Ishikawa (cell line): Measurements from ENCODE around the gene LST1.

ENCODE experiments used
- CEBPB ChIP-seq: IDR thresholded peaks from 2 replicates; pipeline ENCODE4 v1.6.1; 2012
- CREB1 ChIP-seq: IDR thresholded peaks from 2 replicates; pipeline ENCODE4 v1.6.1; 2012; ENCODE audit warnings: low read depth
- EGR1 ChIP-seq: IDR thresholded peaks from 2 replicates; pipeline ENCODE4 v1.6.1; 2012
- EP300 ChIP-seq: IDR thresholded peaks from 2 replicates; pipeline ENCODE4 v1.6.1; 2012; ENCODE audit warnings: borderline replicate concordance
- FOXM1 ChIP-seq: IDR thresholded peaks from 2 replicates; pipeline ENCODE4 v1.6.1; 2012; ENCODE audit warnings: low read depth, borderline replicate concordance
- NFIC ChIP-seq: IDR thresholded peaks from 2 replicates; pipeline ENCODE4 v1.6.1; 2012
- RAD21 ChIP-seq: IDR thresholded peaks from 2 replicates; pipeline ENCODE4 v1.6.1; 2012; ENCODE audit warnings: low read depth
- TAF1 ChIP-seq: IDR thresholded peaks from 2 replicates; pipeline ENCODE4 v1.6.1; 2012; ENCODE audit warnings: low read depth, mild to moderate bottlenecking
- TCF12 ChIP-seq: IDR thresholded peaks from 2 replicates; pipeline ENCODE4 v1.6.1; 2012; ENCODE audit warnings: low read depth
- TEAD4 ChIP-seq: IDR thresholded peaks from 2 replicates; pipeline ENCODE4 v1.6.1; 2012
- YY1 ChIP-seq: IDR thresholded peaks from 2 replicates; pipeline ENCODE4 v1.6.1; 2012; ENCODE audit warnings: low read depth
- ZBTB7A ChIP-seq: IDR thresholded peaks from 2 replicates; pipeline ENCODE4 v1.6.1; 2012; ENCODE audit warnings: low read depth
- TF ChIP-seq, protein P1 (sequence below): IDR thresholded peaks from 2 replicates; pipeline ENCODE4 v1.6.1; 2012; ENCODE audit warnings: low read depth, mild to moderate bottlenecking
- TF ChIP-seq, protein P2 (sequence below): IDR thresholded peaks from 2 replicates; pipeline ENCODE4 v1.6.1; 2012
- TF ChIP-seq, protein P3 (sequence below): IDR thresholded peaks from 2 replicates; pipeline ENCODE4 v1.6.1; 2012

LST1 gene

DNA sequence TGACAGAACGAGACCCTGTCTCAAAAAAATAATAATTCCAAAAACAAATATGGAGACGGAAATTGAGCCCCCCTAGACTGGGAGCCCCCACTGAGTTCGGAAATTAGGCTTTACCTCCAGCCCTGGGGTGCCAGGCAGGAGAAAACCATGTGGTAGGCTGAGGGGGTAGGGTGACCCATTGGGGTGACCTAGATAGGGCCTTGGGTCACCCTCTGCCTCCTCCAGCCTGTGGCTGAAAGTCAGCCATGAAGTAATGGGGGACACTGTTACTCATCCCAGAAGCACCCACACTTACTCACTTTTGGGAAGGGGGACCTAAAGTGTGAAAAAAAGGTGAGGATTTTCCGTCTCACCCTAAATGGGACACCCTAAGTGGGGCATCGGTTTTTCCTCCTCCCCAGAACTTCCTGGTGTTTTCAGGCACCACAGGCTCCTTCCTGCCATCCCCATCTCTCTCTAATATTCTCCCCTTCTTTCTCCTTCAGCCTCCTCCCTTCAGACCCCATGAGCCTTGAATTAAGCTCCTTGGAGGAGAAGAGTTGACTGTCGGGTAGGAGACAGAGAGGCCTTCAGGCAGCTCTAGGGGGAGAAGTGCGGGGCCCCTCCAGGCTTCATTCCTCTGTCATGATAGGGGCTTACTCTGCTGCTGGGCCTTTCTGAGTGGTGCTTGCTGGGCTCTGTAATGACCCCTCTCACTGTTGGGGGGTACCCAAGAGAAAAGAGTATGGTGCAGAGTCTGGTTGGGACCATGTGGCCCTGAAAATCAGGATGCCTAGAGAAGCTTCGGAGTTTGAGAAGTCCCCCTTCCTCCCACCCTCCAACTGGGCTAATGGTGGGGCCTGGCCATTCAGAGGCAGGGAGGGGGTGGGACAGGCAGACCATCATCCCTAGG, 6.3 kb upstream of the LST1 start:
- TF ChIP-seq RAD21, result no peak
- TF ChIP-seq, protein P1, sequence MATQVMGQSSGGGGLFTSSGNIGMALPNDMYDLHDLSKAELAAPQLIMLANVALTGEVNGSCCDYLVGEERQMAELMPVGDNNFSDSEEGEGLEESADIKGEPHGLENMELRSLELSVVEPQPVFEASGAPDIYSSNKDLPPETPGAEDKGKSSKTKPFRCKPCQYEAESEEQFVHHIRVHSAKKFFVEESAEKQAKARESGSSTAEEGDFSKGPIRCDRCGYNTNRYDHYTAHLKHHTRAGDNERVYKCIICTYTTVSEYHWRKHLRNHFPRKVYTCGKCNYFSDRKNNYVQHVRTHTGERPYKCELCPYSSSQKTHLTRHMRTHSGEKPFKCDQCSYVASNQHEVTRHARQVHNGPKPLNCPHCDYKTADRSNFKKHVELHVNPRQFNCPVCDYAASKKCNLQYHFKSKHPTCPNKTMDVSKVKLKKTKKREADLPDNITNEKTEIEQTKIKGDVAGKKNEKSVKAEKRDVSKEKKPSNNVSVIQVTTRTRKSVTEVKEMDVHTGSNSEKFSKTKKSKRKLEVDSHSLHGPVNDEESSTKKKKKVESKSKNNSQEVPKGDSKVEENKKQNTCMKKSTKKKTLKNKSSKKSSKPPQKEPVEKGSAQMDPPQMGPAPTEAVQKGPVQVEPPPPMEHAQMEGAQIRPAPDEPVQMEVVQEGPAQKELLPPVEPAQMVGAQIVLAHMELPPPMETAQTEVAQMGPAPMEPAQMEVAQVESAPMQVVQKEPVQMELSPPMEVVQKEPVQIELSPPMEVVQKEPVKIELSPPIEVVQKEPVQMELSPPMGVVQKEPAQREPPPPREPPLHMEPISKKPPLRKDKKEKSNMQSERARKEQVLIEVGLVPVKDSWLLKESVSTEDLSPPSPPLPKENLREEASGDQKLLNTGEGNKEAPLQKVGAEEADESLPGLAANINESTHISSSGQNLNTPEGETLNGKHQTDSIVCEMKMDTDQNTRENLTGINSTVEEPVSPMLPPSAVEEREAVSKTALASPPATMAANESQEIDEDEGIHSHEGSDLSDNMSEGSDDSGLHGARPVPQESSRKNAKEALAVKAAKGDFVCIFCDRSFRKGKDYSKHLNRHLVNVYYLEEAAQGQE, result no peak
- TF ChIP-seq EGR1, result no peak
- no peak for TF ChIP-seq NFIC
- TF ChIP-seq, protein P2, sequence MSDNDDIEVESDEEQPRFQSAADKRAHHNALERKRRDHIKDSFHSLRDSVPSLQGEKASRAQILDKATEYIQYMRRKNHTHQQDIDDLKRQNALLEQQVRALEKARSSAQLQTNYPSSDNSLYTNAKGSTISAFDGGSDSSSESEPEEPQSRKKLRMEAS, result no peak
- no peak for TF ChIP-seq EP300
- no peak for TF ChIP-seq ZBTB7A
- TF ChIP-seq FOXM1, result no peak
- TF ChIP-seq TAF1, result no peak
- TF ChIP-seq YY1, result no peak
- no peak for TF ChIP-seq CEBPB
- TF ChIP-seq TEAD4, result no peak
- TF ChIP-seq, protein P3, sequence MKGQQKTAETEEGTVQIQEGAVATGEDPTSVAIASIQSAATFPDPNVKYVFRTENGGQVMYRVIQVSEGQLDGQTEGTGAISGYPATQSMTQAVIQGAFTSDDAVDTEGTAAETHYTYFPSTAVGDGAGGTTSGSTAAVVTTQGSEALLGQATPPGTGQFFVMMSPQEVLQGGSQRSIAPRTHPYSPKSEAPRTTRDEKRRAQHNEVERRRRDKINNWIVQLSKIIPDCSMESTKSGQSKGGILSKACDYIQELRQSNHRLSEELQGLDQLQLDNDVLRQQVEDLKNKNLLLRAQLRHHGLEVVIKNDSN, result no peak
- no peak for TF ChIP-seq TCF12
- no peak for TF ChIP-seq CREB1

DNA sequence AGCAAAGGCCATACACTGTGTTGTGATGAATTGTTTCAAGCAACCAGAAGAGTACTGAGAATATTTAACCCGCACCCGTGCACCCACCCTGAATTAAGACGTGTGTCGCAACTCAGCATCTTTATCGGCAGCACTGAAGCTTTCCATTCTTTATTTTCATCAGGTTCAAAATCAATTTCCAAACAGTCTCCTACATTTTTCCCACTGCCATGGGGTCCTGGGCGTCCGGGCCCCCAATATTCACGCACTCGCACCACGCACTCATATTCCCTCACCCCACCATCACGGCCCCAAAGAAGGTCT, 5.7 kb upstream of the LST1 start:
- TF ChIP-seq TEAD4 (no peak), TAF1 (no peak), TCF12 (no peak), RAD21 (no peak), FOXM1 (no peak), NFIC (no peak)
- TF ChIP-seq, protein P3, result no peak
- TF ChIP-seq, protein P1, result no peak
- TF ChIP-seq, protein P2, result no peak

DNA sequence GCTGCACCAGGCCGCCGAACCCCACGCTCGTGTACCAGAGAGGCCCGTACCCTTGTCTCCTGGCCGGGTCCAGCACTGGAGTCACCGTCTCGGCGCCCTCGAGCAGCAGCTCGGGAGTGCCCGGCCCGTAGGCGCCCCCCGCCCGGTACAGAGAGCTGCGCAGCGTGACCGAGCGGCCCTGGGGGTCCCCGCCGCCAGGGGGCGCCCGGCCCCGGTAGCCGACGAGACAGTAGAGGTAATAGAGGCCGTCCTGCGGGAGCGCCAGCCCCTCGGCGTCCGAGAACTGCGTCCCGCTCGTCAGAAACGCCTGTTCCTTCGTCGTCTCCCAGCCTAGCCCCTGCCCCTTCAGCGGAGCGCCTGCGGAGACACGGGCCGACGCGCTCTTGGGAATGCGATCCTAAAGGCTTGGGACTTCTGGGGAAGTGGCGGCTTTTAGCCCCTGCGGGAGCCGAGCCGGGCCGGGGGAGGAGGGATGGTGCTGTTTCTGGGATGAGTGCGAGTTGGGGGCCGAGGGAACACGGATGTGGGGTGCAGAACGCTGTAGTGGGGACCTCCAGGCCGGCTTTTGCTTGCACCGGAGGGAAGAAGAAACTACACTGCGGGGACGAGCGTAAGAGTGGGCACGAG, 5.2 kb upstream of the LST1 start:
- TF ChIP-seq, protein P1, result no peak
- TF ChIP-seq EGR1, result no peak
- TF ChIP-seq, protein P2, result peak; percentile 32; the same call in 1 of the 2 replicates
- TF ChIP-seq ZBTB7A, result peak; percentile 72; the same call in 1 of the 2 replicates
- no peak for TF ChIP-seq YY1
- TF ChIP-seq CEBPB, result no peak
- no peak for TF ChIP-seq FOXM1
- no peak for TF ChIP-seq CREB1
- TF ChIP-seq, protein P3, result no peak
- TF ChIP-seq TCF12, result no peak
- no peak; the same call in 1 of the 2 replicates for TF ChIP-seq TAF1
- no peak for TF ChIP-seq TEAD4
- peak; percentile 53; the same call in 1 of the 2 replicates for TF ChIP-seq RAD21
- no peak for TF ChIP-seq EP300
- no peak for TF ChIP-seq NFIC
